Choroid plexus epithelial cell (primary cell): Measurements from ENCODE around the gene RBM34.

Source experiments
- DNase-seq: peaks from one replicate; pipeline ENCODE4 v3.0.0-alpha.2; 2010; ENCODE audit warnings: low read depth
- H3K4me3 ChIP-seq: 2 replicates; pipeline ENCODE4 v1.5.1; 2011; ENCODE audit warnings: low read depth, mild to moderate bottlenecking, control low read depth, low read length, moderate library complexity
- CTCF ChIP-seq: conservative IDR thresholded peaks from 2 replicates; pipeline ENCODE4 v1.5.1; 2011; ENCODE audit warnings: low read depth, mild to moderate bottlenecking, control low read depth, inconsistent platforms, low read length, moderate library complexity

The RBM34 gene

GRCh38 chr1:235128456-235129328 is 32.4 kb downstream of the RBM34 start, which contains the start of gene TOMM20:
TOMM20 (minus strand) TSS chr1:235128837; CDS start chr1:235128715, 122 bp downstream.
- peak; percentile 1 for TF ChIP-seq CTCF
- peak; percentile 99 for DNase-seq
- H3K4me3 ChIP-seq, result peak within 1 kb of the TSS; percentile 99

GRCh38 chr1:235127732-235128455 is 33.2 kb downstream of the RBM34 start:
- peak; percentile 29 for DNase-seq
- peak overlapping the region; percentile 99 for H3K4me3 ChIP-seq
- TF ChIP-seq CTCF, result no peak

- no peak for TF ChIP-seq CTCF
- peak; percentile 17 for DNase-seq
- peak overlapping the region; percentile 99 for H3K4me3 ChIP-seq
These were observed 33.8 kb downstream of the RBM34 start for GRCh38 chr1:235127203-235127602.

- H3K4me3 ChIP-seq, result no peak overlapping the region
- no peak for DNase-seq
- TF ChIP-seq CTCF, result no peak
These were observed 36.4 kb downstream of the RBM34 start for GRCh38 chr1:235124665-235125064.

GRCh38 chr1:235124111-235124510 is 36.9 kb downstream of the RBM34 start:
- no peak overlapping the region for H3K4me3 ChIP-seq
- no peak for TF ChIP-seq CTCF
- no peak for DNase-seq

- peak; percentile 24 for DNase-seq
- no peak for TF ChIP-seq CTCF
- no peak overlapping the region for H3K4me3 ChIP-seq
These were observed 38.7 kb downstream of the RBM34 start for GRCh38 chr1:235122348-235122747.
